GM15510 (cell line): ENCODE results near the gene RGS7.

Experiments
- POLR2A ChIP-seq: IDR thresholded peaks from 3 replicates; pipeline ENCODE4 v1.6.1; 2011; ENCODE audit warnings: borderline replicate concordance; ENCODE audit not compliant: insufficient read length; ENCODE audit errors: extremely low read depth

Gene RGS7

GRCh38 chr1:240935920-240936319 lies 421.1 kb downstream of the RGS7 start:
- TF ChIP-seq POLR2A, result no peak

DNA sequence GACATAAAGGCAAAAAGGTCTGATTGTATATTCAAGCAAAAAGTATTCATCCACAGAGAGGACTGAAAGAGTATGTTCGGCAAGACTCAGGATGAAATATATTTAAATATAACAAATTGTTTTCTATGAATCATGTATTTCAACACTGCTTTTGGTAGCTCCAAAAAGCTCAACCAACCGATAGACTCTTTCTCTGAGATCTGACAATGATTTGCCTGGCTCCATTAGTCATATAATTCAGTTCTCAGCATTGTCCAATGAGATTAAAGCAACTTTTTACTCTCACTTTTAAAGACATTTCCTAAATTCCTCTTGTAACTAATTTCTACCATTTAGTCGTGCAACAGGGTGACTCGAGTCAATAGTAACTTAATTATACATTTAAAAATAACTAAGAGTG lies 426.0 kb downstream of the RGS7 start:
- TF ChIP-seq POLR2A, result no peak

GRCh38 chr1:240928265-240928664 lies 428.7 kb downstream of the RGS7 start:
- no peak for TF ChIP-seq POLR2A

GRCh38 chr1:240927821-240928220 lies 429.2 kb downstream of the RGS7 start:
- TF ChIP-seq POLR2A, result no peak

GRCh38 chr1:240925273-240925672 lies 431.7 kb downstream of the RGS7 start:
- TF ChIP-seq POLR2A, result no peak

GRCh38 chr1:240917976-240918375 lies 439.0 kb downstream of the RGS7 start:
- no peak for TF ChIP-seq POLR2A

- TF ChIP-seq POLR2A, result no peak
These were observed 442.5 kb downstream of the RGS7 start for GRCh38 chr1:240914506-240914905.

DNA sequence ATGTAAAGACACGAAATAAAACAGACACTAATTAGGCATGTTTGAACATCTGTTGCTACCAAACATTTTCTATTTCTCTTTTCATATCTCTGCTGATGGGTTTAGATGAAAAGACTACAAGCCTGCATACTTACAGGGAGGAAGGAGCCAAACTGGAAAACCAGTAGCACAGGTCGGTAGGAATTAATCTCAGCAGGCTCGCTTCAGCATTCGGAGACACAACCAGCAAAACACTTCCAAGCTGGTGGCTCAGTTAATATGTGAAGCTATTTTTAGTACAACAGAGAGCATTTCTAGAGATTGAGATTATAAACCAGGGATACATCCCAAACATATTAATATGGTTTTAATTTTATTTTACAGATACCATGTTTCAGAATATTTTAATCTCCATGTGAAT lies 444.2 kb downstream of the RGS7 start:
- no peak for TF ChIP-seq POLR2A

DNA sequence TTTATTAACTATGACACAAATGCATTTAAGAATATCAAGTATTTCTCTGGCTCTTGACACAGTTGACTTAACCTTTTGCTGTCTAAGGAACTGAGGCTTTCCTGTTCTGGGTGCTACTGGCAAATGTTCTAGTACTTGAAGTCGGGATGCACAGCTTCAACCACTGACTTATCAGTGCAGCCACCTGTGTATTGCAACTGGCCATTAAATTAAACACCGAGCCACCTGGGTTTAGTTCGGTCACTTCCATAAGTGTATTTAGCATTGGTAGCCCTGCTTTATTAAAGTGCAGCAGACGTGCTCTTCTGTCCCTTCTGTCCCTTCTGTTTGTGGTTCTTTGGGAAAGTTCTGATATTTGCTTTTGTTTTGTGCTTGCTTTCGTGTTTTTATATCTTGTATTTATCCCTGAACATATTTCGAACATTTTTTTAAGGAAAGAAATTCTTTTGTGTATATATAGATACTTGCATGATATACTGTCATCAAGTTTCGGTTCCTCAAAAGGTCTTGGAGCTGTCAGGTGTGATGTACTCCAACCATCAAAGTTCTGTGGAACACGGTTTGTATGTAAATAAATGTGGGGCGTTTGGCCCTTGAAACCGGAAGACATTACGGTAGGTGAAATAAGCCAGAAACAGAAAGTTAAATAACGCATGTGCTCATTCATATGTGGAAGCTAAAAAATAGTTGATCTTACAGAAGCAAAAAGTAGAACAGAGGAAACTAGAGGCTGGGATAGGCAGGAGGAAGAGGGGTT lies 447.1 kb downstream of the RGS7 start:
- no peak for TF ChIP-seq POLR2A

DNA sequence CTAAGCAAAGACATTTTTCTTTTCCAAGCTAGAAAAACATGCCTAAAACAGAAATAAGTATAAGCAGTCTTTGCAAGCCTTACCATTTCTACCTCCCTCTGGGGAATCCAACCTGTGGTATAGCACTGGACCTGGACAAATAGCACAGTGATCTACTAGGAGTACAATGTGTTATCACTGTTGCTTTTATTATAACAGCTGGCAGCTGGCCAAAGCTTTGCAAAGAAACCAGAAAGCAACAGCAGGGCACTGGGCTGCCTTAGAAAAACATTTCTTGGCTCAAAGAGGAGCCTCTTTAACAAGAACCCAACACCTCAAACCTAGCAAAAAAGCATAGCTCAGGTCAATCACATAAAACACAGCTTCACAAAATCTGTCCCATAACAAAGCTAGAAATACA lies 450.5 kb downstream of the RGS7 start:
- no peak for TF ChIP-seq POLR2A

GRCh38 chr1:240905225-240905765 lies 451.7 kb downstream of the RGS7 start:
- TF ChIP-seq POLR2A, result no peak

DNA sequence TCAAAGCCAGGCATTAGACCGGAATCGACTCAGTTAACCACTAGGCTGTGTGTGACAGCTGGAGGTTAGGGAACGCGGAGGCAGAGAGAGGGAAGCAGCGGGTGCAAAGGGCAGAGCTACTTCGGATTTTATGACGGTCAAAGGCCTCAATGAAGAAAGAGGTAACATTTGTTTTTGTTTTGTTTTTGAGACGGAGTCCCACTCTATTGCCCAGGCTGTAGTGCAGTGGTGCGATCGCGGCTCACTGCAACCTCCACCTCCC lies 468.3 kb downstream of the RGS7 start:
- no peak for TF ChIP-seq POLR2A

DNA sequence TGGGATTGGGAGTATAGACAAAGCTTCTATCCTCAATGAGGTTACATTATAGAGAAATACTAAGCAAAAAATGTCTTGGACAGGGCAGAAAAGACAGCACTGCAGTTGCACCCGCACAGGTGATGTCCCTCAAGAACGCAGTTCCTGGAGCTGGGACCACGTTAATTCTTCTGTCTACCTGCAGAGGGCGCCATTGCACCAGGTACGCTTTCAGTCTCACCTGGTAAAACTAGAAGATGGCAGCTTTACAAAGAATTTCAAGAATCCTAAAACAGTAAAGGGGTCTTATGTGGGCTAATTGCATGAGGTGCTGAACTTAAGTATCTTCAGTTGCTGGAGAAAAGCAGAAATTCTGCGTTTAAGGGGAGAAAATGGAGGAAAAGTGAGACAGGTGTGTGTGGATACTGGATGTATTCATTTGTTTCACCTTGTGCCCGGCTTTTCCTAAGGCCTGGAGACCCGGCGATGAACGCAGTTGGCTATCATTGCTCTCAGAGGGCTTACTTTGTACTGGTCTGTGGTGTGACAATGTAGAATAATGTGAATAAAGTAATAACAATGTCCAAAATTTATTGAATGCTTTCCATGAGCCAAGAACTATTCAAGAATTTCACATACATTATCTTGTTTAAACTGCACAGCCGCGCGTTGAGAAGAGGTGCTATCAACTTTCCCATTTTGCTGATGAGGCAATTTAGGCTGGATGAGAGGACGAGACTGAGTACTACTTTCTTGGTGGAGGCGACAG lies 468.8 kb downstream of the RGS7 start:
- no peak for TF ChIP-seq POLR2A

GRCh38 chr1:240883490-240883889 lies 473.5 kb downstream of the RGS7 start:
- no peak for TF ChIP-seq POLR2A

GRCh38 chr1:240878631-240879030 lies 478.4 kb downstream of the RGS7 start:
- TF ChIP-seq POLR2A, result no peak

- TF ChIP-seq POLR2A, result no peak
These were observed 479.4 kb downstream of the RGS7 start for GRCh38 chr1:240877605-240878004.
